ENCODE results near the gene NTSR1. TPM values are rescaled to one million over a fixed set of nuclear protein-coding genes. Genes with fewer than 3 reads are reported as not detected.

The NTSR1 gene
- total and polyA plus RNA-seq, 4 donors, result 0.03 to 0.33 (median 0.08) TPM; not detected in 1

DNA sequence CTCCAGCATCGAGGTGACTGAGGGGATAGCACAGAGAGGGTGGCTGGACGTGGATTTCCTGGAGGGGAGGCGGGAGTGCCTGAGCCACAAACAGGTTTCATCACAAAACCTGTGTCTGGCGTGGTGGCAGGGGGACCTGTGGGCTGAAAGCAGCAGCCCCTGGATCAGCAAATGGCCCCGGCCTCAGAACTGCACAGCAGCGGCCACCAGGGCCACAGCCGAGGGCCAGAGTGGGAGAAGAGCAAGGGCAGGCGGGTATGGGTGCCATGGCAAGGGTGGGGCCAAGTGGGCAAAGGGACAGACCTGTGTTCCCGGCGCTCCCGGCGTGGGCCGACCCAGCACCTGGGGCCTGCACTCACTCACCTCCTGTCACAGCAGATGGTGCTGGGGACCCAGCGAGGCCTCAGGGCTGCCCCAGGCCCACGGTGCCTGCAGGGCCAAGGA is 19.0 kb downstream of the NTSR1 start:
- TF ChIP-seq, protein P1, sequence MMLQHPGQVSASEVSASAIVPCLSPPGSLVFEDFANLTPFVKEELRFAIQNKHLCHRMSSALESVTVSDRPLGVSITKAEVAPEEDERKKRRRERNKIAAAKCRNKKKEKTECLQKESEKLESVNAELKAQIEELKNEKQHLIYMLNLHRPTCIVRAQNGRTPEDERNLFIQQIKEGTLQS (IDR thresholded peaks at IDR 0.05), result no peak
- TF ChIP-seq TAF1 (conservative IDR thresholded peaks at IDR 0.05) (no peak), HNF4A (conservative IDR thresholded peaks at IDR 0.05) (no peak), RXRA (IDR thresholded peaks at IDR 0.05) (no peak), RAD21 (IDR thresholded peaks at IDR 0.05) (no peak), FOXA2 (IDR thresholded peaks at IDR 0.05) (no peak), SP1 (IDR thresholded peaks at IDR 0.05) (no peak)
- TF ChIP-seq, protein P2, sequence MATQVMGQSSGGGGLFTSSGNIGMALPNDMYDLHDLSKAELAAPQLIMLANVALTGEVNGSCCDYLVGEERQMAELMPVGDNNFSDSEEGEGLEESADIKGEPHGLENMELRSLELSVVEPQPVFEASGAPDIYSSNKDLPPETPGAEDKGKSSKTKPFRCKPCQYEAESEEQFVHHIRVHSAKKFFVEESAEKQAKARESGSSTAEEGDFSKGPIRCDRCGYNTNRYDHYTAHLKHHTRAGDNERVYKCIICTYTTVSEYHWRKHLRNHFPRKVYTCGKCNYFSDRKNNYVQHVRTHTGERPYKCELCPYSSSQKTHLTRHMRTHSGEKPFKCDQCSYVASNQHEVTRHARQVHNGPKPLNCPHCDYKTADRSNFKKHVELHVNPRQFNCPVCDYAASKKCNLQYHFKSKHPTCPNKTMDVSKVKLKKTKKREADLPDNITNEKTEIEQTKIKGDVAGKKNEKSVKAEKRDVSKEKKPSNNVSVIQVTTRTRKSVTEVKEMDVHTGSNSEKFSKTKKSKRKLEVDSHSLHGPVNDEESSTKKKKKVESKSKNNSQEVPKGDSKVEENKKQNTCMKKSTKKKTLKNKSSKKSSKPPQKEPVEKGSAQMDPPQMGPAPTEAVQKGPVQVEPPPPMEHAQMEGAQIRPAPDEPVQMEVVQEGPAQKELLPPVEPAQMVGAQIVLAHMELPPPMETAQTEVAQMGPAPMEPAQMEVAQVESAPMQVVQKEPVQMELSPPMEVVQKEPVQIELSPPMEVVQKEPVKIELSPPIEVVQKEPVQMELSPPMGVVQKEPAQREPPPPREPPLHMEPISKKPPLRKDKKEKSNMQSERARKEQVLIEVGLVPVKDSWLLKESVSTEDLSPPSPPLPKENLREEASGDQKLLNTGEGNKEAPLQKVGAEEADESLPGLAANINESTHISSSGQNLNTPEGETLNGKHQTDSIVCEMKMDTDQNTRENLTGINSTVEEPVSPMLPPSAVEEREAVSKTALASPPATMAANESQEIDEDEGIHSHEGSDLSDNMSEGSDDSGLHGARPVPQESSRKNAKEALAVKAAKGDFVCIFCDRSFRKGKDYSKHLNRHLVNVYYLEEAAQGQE (IDR thresholded peaks at IDR 0.05), result no peak
- TF ChIP-seq, protein P3, sequence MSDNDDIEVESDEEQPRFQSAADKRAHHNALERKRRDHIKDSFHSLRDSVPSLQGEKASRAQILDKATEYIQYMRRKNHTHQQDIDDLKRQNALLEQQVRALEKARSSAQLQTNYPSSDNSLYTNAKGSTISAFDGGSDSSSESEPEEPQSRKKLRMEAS (IDR thresholded peaks at IDR 0.05), result no peak
- TF ChIP-seq, protein P4, sequence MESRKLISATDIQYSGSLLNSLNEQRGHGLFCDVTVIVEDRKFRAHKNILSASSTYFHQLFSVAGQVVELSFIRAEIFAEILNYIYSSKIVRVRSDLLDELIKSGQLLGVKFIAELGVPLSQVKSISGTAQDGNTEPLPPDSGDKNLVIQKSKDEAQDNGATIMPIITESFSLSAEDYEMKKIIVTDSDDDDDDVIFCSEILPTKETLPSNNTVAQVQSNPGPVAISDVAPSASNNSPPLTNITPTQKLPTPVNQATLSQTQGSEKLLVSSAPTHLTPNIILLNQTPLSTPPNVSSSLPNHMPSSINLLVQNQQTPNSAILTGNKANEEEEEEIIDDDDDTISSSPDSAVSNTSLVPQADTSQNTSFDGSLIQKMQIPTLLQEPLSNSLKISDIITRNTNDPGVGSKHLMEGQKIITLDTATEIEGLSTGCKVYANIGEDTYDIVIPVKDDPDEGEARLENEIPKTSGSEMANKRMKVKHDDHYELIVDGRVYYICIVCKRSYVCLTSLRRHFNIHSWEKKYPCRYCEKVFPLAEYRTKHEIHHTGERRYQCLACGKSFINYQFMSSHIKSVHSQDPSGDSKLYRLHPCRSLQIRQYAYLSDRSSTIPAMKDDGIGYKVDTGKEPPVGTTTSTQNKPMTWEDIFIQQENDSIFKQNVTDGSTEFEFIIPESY (IDR thresholded peaks at IDR 0.05), result no peak
- whole genome bisulfite sequencing, result 75% methylated on average over 15 of the region's 15 CpGs
- no peak for DNase-seq (ENCODE audit: low spot score)
- no peaks in the 10 kb centered on the region for H3K9me3 ChIP-seq (ENCODE audit: control insufficient read depth in 4 of 4, low read length in 3 of 4)
- H3K27me3 ChIP-seq (ENCODE audit: control insufficient read depth in 4 of 4, insufficient read depth in 4 of 4, low read length in 3 of 4), result peaks cover 0 to 7% (median 1%) of the 10 kb centered on the region in 4 donors
- H3K36me3 ChIP-seq (ENCODE audit: control insufficient read depth in 4 of 4, insufficient read depth in 3 of 4, low read depth in 1 of 4, low read length in 3 of 4), result no peaks in the 10 kb centered on the region
- no peak overlapping the region for H3K9ac ChIP-seq (ENCODE audit: low read depth in 1 of 2, low read length in 2 of 2)
- H3K4me3 ChIP-seq (ENCODE audit: low read depth in 1 of 3, low read length in 3 of 3), result no peak overlapping the region
- H3K27ac ChIP-seq (ENCODE audit: low read depth in 1 of 2, low read length in 2 of 2), result no peak overlapping the region
- no peaks in the 10 kb centered on the region for H3K4me1 ChIP-seq (ENCODE audit: control insufficient read depth in 4 of 4, insufficient read depth in 4 of 4, low read length in 3 of 4)

DNA sequence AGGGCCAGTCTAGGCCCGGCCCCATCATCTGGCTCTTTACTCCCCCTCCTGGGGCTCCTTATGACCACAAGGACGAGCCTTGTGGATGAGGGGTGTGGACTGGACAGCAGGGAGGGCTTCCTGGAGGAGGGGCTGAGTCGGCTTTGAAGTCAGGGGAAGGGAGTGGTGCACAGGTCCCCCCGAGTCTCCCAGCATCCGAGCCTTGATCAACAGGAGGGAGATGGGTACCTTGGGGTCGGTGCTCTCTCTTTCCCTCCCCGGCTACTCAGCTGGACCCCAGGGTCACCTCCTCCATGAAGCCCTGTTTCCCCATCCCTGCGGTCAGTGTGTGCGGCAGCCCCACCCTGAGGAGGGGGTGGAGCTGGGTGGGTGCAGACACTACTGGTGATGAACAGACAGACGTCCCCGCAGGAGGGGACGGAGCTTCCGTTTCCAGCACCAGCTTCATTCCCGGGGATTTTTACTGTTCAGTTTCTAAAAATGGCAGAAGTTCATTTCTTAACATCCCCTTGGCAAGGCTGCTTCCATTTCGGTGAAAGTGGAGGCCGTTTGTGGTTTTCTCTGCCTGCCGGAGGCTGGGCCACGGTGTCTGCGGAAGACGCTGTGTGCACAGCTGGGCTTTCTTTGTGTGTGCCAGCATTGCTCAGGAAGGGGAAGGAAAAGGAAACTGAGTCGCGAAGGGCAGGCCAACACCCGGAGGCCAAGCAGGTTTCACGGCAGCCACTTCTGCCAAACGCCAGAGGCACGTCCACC is 19.6 kb downstream of the NTSR1 start:
- TF ChIP-seq RAD21 (IDR thresholded peaks at IDR 0.05) (no peak), FOXA1 (IDR thresholded peaks at IDR 0.05) (no peak), GABPA (IDR thresholded peaks at IDR 0.05 in 1 of 2, conservative IDR thresholded peaks at IDR 0.05 in 1 of 2) (no peak), FOXA2 (IDR thresholded peaks at IDR 0.05) (no peak), EGR1 (IDR thresholded peaks at IDR 0.05; ENCODE audit: low read depth in 2 of 2) (no peak), HNF4A (conservative IDR thresholded peaks at IDR 0.05) (no peak), YY1 (IDR thresholded peaks at IDR 0.05) (no peak)
- TF ChIP-seq, protein P5, sequence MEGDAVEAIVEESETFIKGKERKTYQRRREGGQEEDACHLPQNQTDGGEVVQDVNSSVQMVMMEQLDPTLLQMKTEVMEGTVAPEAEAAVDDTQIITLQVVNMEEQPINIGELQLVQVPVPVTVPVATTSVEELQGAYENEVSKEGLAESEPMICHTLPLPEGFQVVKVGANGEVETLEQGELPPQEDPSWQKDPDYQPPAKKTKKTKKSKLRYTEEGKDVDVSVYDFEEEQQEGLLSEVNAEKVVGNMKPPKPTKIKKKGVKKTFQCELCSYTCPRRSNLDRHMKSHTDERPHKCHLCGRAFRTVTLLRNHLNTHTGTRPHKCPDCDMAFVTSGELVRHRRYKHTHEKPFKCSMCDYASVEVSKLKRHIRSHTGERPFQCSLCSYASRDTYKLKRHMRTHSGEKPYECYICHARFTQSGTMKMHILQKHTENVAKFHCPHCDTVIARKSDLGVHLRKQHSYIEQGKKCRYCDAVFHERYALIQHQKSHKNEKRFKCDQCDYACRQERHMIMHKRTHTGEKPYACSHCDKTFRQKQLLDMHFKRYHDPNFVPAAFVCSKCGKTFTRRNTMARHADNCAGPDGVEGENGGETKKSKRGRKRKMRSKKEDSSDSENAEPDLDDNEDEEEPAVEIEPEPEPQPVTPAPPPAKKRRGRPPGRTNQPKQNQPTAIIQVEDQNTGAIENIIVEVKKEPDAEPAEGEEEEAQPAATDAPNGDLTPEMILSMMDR (IDR thresholded peaks at IDR 0.05; ENCODE audit: low read depth, low read length, missing input control), result no peak
- TF ChIP-seq, protein P2 (IDR thresholded peaks at IDR 0.05), result no peak
- Histone ChIP-seq H3K36me3 (ENCODE audit: control insufficient read depth in 4 of 4, insufficient read depth in 3 of 4, low read depth in 1 of 4, low read length in 3 of 4) (no peaks in the 10 kb centered on the region), H3K27me3 (ENCODE audit: control insufficient read depth in 4 of 4, insufficient read depth in 4 of 4, low read length in 3 of 4) (peaks cover 0 to 7% (median 1%) of the 10 kb centered on the region in 4 donors), H3K4me3 (ENCODE audit: low read depth in 1 of 3, low read length in 3 of 3) (no peak overlapping the region), H3K27ac (ENCODE audit: low read depth in 1 of 2, low read length in 2 of 2) (no peak overlapping the region), H3K9ac (ENCODE audit: low read depth in 1 of 2, low read length in 2 of 2) (no peak overlapping the region), H3K4me1 (ENCODE audit: control insufficient read depth in 4 of 4, insufficient read depth in 4 of 4, low read length in 3 of 4) (no peaks in the 10 kb centered on the region), H3K9me3 (ENCODE audit: control insufficient read depth in 4 of 4, low read length in 3 of 4) (no peaks in the 10 kb centered on the region)
- no peak for DNase-seq (ENCODE audit: low spot score)
- WGBS, result 67% methylated on average over 26 of the region's 26 CpGs
